Endothelial cell of hepatic sinusoid (primary cell): Measurements from ENCODE around the gene FAM3C.

Experiments
- in situ Hi-C: cut with HindIII; loops from 2 replicates; pipeline ENCODE4 v1.10.0; 2017; ENCODE audit warnings: low sequenced_read_pairs

The FAM3C gene

DNA sequence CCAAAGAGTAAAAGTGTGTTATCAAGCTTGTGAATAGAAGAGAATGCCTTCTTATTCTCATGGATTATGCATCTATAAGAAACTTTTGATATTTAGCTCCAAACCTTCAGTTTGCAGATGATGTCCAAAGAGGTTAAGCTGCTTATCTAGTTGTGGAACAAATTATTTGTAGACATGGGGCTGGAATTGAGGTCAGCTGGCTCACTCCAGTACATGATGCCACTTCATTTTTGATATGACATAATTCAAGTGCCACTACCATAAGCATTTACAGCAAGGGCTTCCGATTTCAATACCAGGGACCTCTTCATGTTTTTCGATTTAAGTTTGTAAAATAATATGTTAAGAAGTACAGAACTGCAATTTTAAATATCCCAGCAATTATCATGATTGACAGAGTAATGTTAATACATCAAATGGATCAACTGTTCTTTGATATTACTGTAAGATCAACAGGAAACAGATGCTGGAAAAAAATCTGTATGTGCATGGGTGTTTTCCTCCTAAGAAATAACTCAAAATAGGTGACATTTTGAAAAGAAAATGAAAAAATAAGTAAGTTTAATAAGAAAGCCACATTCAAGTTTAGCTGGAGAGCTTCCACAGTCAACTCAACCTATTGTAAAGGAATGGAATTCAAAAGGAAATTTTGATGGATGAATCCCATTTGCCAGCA, 12.7 kb downstream of the FAM3C start:
- in situ Hi-C loops = no loop called here

DNA sequence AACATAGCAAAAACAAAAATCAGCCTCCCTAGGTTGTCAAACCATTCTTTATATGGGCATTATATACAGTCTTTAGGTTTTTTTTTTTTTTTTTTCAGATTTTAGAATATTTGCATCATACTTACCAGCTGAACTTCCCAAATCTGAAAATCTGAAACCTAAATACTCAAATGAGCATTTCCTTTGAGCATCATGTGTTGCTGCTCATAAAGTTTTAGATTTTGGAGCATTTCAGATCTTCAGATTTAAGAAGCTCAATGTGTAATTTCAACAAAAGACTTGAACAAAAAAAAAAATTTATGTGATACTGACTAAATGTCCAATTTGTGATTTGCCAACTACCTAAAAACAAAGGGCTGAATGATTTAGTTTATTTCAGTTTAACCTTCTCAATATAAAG, 13.6 kb downstream of the FAM3C start:
- in situ Hi-C loops = no loop called here

- in situ Hi-C loops = no loop called here
Observed at GRCh38 chr7:121379930-121380329, 16.2 kb downstream of the FAM3C start.

DNA sequence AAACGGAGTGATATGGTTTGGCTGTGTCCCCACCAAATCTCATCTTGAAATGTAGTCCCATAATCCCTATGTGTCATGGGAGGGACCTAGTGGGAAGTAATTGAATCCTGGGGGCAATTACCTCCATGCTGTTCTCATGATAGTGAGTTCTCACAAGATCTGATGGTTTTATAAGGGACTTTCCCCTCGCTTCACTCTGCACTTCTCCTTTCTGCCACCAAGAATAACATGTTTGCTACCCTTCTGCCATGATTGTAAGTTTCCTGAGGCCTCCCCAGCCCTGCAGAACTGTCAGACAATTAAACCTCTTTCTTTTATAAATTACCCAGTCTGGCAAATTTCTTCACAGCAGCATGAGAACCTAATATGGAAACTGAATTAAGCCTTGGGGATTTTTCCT, 19.1 kb downstream of the FAM3C start:
- in situ Hi-C loops = no loop called here

DNA sequence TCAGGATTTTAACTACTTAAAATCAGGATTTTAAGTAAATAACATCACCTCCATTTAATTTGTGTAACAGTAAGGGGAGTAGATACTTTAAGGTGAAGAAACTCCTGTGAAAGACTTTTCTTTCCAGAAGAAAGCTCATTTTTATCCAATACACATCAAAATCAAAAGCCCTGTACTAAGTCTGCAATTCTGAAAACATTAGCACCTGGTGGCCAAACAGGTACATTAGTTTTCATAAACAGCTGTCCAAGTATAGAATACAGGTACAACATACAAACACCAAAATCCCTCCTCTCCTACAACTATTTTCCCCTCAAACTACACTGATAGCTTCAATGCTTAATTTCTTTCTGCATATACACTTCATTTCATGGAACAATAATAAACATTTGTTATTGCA, 22.9 kb downstream of the FAM3C start:
- in situ Hi-C loops = no loop called here

DNA sequence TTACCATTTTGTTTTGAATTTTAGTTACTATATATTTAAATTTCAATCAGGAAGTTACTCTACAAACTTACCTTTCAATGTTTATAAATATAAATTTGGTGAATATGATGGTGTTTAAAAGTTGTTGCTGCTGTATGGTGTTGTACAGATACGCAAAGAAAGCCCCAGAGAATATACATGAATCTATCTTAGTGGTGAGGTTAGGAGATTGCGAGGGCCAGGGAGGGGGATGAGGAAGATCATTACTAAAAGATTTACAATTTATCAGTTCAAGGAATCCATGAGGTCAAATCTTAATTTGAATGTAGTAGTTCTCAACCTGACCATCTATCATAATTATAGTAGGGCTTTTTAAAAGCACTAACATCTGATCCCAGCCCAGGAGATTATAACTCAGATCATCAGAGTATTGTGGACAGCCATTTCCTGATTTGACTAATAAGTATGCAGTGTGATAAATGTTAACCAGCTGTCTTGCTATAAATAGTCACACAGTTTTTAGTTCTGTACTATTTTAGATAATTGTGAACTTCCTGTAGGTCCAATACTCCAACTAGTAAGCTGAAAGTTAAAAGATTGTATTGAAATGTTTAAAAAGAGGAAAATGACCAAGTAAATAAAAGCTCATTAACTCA, 23.6 kb downstream of the FAM3C start:
- in situ Hi-C loops = no loop called here

GRCh38 chr7:121371883-121372282, 24.2 kb downstream of the FAM3C start:
- in situ Hi-C loops = no loop called here

GRCh38 chr7:121371367-121371766, 24.7 kb downstream of the FAM3C start:
- in situ Hi-C loops = no loop called here

- in situ Hi-C loops = no loop called here
Observed at GRCh38 chr7:121369462-121369861, 26.6 kb downstream of the FAM3C start.

GRCh38 chr7:121366852-121367431, 29.2 kb downstream of the FAM3C start:
- in situ Hi-C loops = no loop called here

GRCh38 chr7:121360564-121360963, 35.5 kb downstream of the FAM3C start:
- in situ Hi-C loops = no loop called here

DNA sequence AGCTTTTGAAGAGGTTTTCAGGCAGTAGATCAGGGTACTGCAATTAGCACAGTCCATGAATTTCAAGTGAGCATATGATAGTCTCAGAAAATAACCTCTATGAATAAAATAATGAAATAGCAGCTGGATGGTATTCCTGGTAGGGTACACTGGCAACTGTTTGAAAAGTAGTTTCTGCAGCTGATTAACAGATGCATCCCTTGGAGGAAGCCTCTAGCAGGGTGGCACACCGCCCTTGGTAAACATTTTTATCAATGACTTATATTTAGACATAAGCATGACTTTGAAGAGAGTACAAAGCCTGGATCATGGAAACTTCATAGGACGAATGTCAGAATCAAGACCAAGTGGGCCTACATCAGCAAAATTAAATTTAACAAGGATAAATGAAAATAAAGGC, 40.5 kb downstream of the FAM3C start:
- in situ Hi-C loops = no loop called here

- in situ Hi-C loops = no loop called here
Observed at GRCh38 chr7:121352323-121352722, 43.8 kb downstream of the FAM3C start.

- in situ Hi-C loops = no loop called here
Observed at GRCh38 chr7:121351682-121352081, 44.4 kb downstream of the FAM3C start.

GRCh38 chr7:121344497-121344896, 51.6 kb downstream of the FAM3C start:
- in situ Hi-C loops = no loop called here

DNA sequence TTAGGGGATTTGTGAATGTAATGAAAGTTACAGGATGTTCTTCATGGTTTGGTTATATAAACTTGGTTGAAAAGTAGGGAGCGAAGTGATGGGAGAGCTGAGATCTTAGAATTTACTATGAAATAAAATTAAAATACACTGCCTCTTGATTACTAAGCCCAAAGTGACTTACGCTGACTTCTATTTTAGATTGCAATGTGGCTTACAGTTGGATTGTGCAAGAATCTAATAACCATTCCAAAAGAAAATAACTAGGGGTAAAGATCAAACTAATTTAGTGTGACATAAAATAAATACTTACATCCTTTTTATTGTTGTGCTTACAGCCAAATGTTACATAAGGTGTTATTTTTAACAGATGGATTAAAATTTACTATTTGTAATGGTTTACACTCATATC, 52.0 kb downstream of the FAM3C start:
- in situ Hi-C loops = no loop called here

- in situ Hi-C loops = no loop called here
Observed at GRCh38 chr7:121343302-121343701, 52.8 kb downstream of the FAM3C start.

GRCh38 chr7:121342631-121343030, 53.5 kb downstream of the FAM3C start:
- in situ Hi-C loops = no loop called here

DNA sequence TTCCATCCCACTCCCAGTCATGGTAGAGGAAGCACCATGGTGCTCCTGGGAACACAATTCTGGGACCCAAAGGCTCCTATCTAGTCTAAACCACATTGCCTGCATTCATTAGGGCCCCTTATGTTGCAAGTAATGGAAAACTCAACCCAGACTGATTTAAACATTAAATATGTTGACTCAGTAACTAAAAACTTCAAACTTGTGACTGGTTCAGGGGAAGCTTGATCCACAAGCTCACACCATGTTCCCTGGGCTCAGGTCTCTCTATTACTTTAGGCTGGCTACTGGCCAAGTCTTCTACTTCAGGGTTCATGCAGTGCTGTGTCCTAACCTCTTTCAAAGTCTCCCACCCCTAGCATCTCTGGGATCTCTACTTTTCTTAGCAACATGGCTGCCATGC, 54.2 kb downstream of the FAM3C start:
- in situ Hi-C loops = no loop called here

DNA sequence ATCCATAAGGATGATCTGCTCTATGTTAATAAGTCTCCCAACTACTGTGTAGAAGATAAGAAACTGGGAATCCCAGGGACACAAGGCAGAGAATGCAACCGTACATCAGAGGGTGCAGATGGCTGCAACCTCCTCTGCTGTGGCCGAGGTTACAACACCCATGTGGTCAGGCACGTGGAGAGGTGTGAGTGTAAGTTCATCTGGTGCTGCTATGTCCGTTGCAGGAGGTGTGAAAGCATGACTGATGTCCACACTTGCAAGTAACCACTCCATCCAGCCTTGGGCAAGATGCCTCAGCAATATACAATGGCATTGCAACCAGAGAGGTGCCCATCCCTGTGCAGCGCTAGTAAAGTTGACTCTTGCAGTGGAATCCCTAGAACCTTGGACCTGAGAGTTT, 57.0 kb downstream of the FAM3C start:
- in situ Hi-C loops = no loop called here

GRCh38 chr7:121337398-121337797, 58.7 kb downstream of the FAM3C start:
- in situ Hi-C loops = no loop called here

GRCh38 chr7:121336579-121336978, 59.5 kb downstream of the FAM3C start:
- in situ Hi-C loops = no loop called here
